Measurements from ENCODE around the gene TUB. TPM values are rescaled to one million over a fixed set of nuclear protein-coding genes. Genes with fewer than 3 reads are reported as not detected.

The TUB gene
- total and polyA plus RNA-seq, 2 donors (not counting 1 experiment from before 2014, with no cell fraction given), result 0.06 to 0.10 TPM

- Mint-ChIP-seq H3K4me1 (peaks cover 2% of the 10 kb centered on the region), H3K9me3 (ENCODE audit: insufficient read depth) (no peaks in the 10 kb centered on the region), H3K27ac (no peak overlapping the region), H3K4me3 (no peak overlapping the region), H3K27me3 (no peaks in the 10 kb centered on the region)
- no peaks in the 10 kb centered on the region for H3K36me3 ChIP-seq (replicated peaks in 1 of 2; ENCODE audit: control extremely low read depth in 1 of 2, control insufficient read depth in 1 of 2, extremely low read depth in 1 of 2, insufficient read depth in 2 of 2, low read length in 1 of 2)
- no peak for DNase-seq
- intact Hi-C loops (cut with micrococcal nuclease), result no loop called here
- no peak overlapping the region for H3K4me2 ChIP-seq (replicated peaks; ENCODE audit: low read depth, low read length, poor library complexity, severe bottlenecking)
- no peak for ATAC-seq (ENCODE audit: low read depth)
- CTCF ChIA-PET, result interaction anchor here (0.7 to 1.4 kb wide), 4 partner anchors 8 to 86 kb away, joined by 3 to 4 read pairs (median 4); no protein-coding TSS in a partner anchor
- no peaks in the 10 kb centered on the region for H3K79me2 ChIP-seq (ENCODE audit: control insufficient read depth, insufficient read depth, low read length)
- peaks cover 0 to 9% (median 0%) of the 10 kb centered on the region in 4 experiments for H3K27me3 ChIP-seq (replicated peaks in 1 of 4; ENCODE audit: control extremely low read depth in 1 of 4, control insufficient read depth in 3 of 4, insufficient read depth in 4 of 4, low read length in 3 of 4)
- H4K20me1 ChIP-seq (ENCODE audit: control insufficient read depth, insufficient read depth, low read length, poor library complexity, severe bottlenecking), result no peaks in the 10 kb centered on the region
- H3K9ac ChIP-seq (ENCODE audit: low read length), result no peak overlapping the region
- TF ChIP-seq CTCF (IDR thresholded peaks at IDR 0.05), result no peak
- no peak for TF ChIP-seq EZH2 (IDR thresholded peaks at IDR 0.05; ENCODE audit: borderline replicate concordance, insufficient read depth, low read depth, low read length, poor library complexity, severe bottlenecking)
- peaks cover 0 to 5% of the 10 kb centered on the region in 2 donors for H3K4me1 ChIP-seq (ENCODE audit: control insufficient read depth in 2 of 2, insufficient read depth in 2 of 2, low read length in 2 of 2)
- 61% methylated on average over 10 of the region's 11 CpGs for WGBS (ENCODE audit: insufficient coverage)
- no peak overlapping the region for H3K27ac ChIP-seq (ENCODE audit: low read length in 2 of 2)
- no peak overlapping the region for H3K4me3 ChIP-seq (ENCODE audit: control extremely low read depth in 1 of 5, extremely low read depth in 1 of 5, insufficient read depth in 1 of 5, low read depth in 2 of 5, low read length in 4 of 5)
- POLR2A ChIA-PET, result no interaction called here
- H3K9me3 ChIP-seq (ENCODE audit: control extremely low read depth in 1 of 3, control insufficient read depth in 2 of 3, insufficient read depth in 1 of 3, low read length in 2 of 3), result no peaks in the 10 kb centered on the region
- H2AFZ ChIP-seq (ENCODE audit: insufficient read depth, low read depth, low read length, poor library complexity, severe bottlenecking), result no peak overlapping the region
Measured at GRCh38 chr11:8092587-8093424, 11.8 kb downstream of the TUB start.

GRCh38 chr11:8093931-8094575, 13.0 kb downstream of the TUB start:
- H3K27ac Mint-ChIP-seq, result no peak overlapping the region
- Histone ChIP-seq H3K9me3 (ENCODE audit: control extremely low read depth in 1 of 3, control insufficient read depth in 2 of 3, insufficient read depth in 1 of 3, low read length in 2 of 3) (no peaks in the 10 kb centered on the region), H4K20me1 (ENCODE audit: control insufficient read depth, insufficient read depth, low read length, poor library complexity, severe bottlenecking) (no peaks in the 10 kb centered on the region), H3K79me2 (ENCODE audit: control insufficient read depth, insufficient read depth, low read length) (no peaks in the 10 kb centered on the region), H3K4me2 (replicated peaks; ENCODE audit: low read depth, low read length, poor library complexity, severe bottlenecking) (no peak overlapping the region), H3K4me1 (ENCODE audit: control insufficient read depth in 2 of 2, insufficient read depth in 2 of 2, low read length in 2 of 2) (peaks cover 0 to 5% of the 10 kb centered on the region in 2 donors), H3K4me3 (ENCODE audit: control extremely low read depth in 1 of 5, extremely low read depth in 1 of 5, insufficient read depth in 1 of 5, low read depth in 2 of 5, low read length in 4 of 5) (no peak overlapping the region), H2AFZ (ENCODE audit: insufficient read depth, low read depth, low read length, poor library complexity, severe bottlenecking) (no peak overlapping the region), H3K9ac (ENCODE audit: low read length) (no peak overlapping the region), H3K27me3 (replicated peaks in 1 of 4; ENCODE audit: control extremely low read depth in 1 of 4, control insufficient read depth in 3 of 4, insufficient read depth in 4 of 4, low read length in 3 of 4) (peaks cover 0 to 4% (median 0%) of the 10 kb centered on the region in 4 experiments), H3K36me3 (replicated peaks in 1 of 2; ENCODE audit: control extremely low read depth in 1 of 2, control insufficient read depth in 1 of 2, extremely low read depth in 1 of 2, insufficient read depth in 2 of 2, low read length in 1 of 2) (no peaks in the 10 kb centered on the region), H3K27ac (ENCODE audit: low read length in 2 of 2) (no peak overlapping the region)
- H3K9me3 Mint-ChIP-seq (ENCODE audit: insufficient read depth), result no peaks in the 10 kb centered on the region
- no peak overlapping the region for H3K4me3 Mint-ChIP-seq
- DNase-seq (no peak), ATAC-seq (ENCODE audit: low read depth) (no peak)
- H3K27me3 Mint-ChIP-seq, result no peaks in the 10 kb centered on the region
- WGBS (ENCODE audit: insufficient coverage), result 86% methylated on average over 9 of the region's 9 CpGs
- POLR2A ChIA-PET, result no interaction called here
- intact Hi-C loops (cut with micrococcal nuclease), result no loop called here
- CTCF ChIA-PET, result interaction anchor here (0.9 to 6.9 kb wide), 3 partner anchors 60 to 89 kb away, joined by 4 to 85 read pairs (median 4); no protein-coding TSS in a partner anchor
- no peak for TF ChIP-seq EZH2 (IDR thresholded peaks at IDR 0.05; ENCODE audit: borderline replicate concordance, insufficient read depth, low read depth, low read length, poor library complexity, severe bottlenecking)
- no peak for TF ChIP-seq CTCF (IDR thresholded peaks at IDR 0.05)
- peaks cover 2% of the 10 kb centered on the region for H3K4me1 Mint-ChIP-seq

Measured in B cell (primary cell).